Ishikawa (cell line): ENCODE measurements around the gene ARMC2.

Source experiments
- CEBPB ChIP-seq: IDR thresholded peaks from 2 replicates; pipeline ENCODE4 v1.6.1; 2012
- CREB1 ChIP-seq: IDR thresholded peaks from 2 replicates; pipeline ENCODE4 v1.6.1; 2012; ENCODE audit warnings: low read depth
- EGR1 ChIP-seq: IDR thresholded peaks from 2 replicates; pipeline ENCODE4 v1.6.1; 2012
- EP300 ChIP-seq: IDR thresholded peaks from 2 replicates; pipeline ENCODE4 v1.6.1; 2012; ENCODE audit warnings: borderline replicate concordance
- FOXM1 ChIP-seq: IDR thresholded peaks from 2 replicates; pipeline ENCODE4 v1.6.1; 2012; ENCODE audit warnings: low read depth, borderline replicate concordance
- MAX ChIP-seq: IDR thresholded peaks from 2 replicates; pipeline ENCODE4 v1.6.1; 2012
- NFIC ChIP-seq: IDR thresholded peaks from 2 replicates; pipeline ENCODE4 v1.6.1; 2012
- RAD21 ChIP-seq: IDR thresholded peaks from 2 replicates; pipeline ENCODE4 v1.6.1; 2012; ENCODE audit warnings: low read depth
- REST ChIP-seq: IDR thresholded peaks from 2 replicates; pipeline ENCODE4 v1.6.1; 2012; ENCODE audit warnings: low read depth, mild to moderate bottlenecking
- TAF1 ChIP-seq: IDR thresholded peaks from 2 replicates; pipeline ENCODE4 v1.6.1; 2012; ENCODE audit warnings: low read depth, mild to moderate bottlenecking
- TCF12 ChIP-seq: IDR thresholded peaks from 2 replicates; pipeline ENCODE4 v1.6.1; 2012; ENCODE audit warnings: low read depth
- TEAD4 ChIP-seq: IDR thresholded peaks from 2 replicates; pipeline ENCODE4 v1.6.1; 2012
- USF1 ChIP-seq: IDR thresholded peaks from 2 replicates; pipeline ENCODE4 v1.6.1; 2012
- YY1 ChIP-seq: IDR thresholded peaks from 2 replicates; pipeline ENCODE4 v1.6.1; 2012; ENCODE audit warnings: low read depth
- ZBTB7A ChIP-seq: IDR thresholded peaks from 2 replicates; pipeline ENCODE4 v1.6.1; 2012; ENCODE audit warnings: low read depth

The ARMC2 gene

DNA sequence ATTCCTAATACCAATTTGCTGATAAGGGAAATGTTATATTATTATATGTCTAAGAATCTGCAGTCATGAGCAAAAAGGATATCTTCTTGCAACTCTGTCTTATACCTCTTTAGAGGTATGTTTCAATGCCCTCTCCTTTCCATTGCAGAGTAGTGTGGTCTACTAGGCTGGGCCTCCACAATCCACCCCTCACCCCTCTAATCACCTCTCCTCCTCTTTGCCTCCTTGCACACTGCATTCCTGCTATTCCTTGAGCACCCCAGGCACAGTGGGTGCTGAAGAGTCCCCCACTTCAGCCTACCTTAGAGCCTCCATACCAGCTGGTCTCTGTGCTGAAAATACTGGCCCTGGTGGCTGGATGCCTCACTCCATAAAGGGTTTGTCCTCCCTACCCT, 26.9 kb downstream of the ARMC2 start:
- no peak for TF ChIP-seq USF1
- no peak for TF ChIP-seq FOXM1
- TF ChIP-seq CEBPB = no peak
- TF ChIP-seq TAF1 = no peak
- no peak for TF ChIP-seq TCF12
- TF ChIP-seq MAX = no peak
- no peak for TF ChIP-seq REST
- no peak for TF ChIP-seq EGR1
- no peak for TF ChIP-seq RAD21
- TF ChIP-seq ZBTB7A = no peak
- no peak for TF ChIP-seq NFIC
- no peak for TF ChIP-seq CREB1
- TF ChIP-seq EP300 = no peak
- TF ChIP-seq TEAD4 = no peak
- TF ChIP-seq YY1 = no peak

- no peak for TF ChIP-seq RAD21
- TF ChIP-seq REST = no peak
These were observed 29.0 kb downstream of the ARMC2 start for GRCh38 chr6:108877046-108877751.

- TF ChIP-seq FOXM1 (no peak), NFIC (no peak), ZBTB7A (no peak), MAX (no peak), CEBPB (no peak), TEAD4 (no peak), REST (no peak), TCF12 (no peak), USF1 (no peak), RAD21 (no peak), EP300 (no peak), CREB1 (no peak), EGR1 (no peak)
These were observed 30.7 kb downstream of the ARMC2 start for GRCh38 chr6:108878942-108879341.

- TF ChIP-seq TCF12 (no peak), CEBPB (no peak), REST (no peak), FOXM1 (no peak), NFIC (no peak), YY1 (no peak), MAX (no peak), EGR1 (no peak), RAD21 (no peak), USF1 (no peak), TEAD4 (no peak), ZBTB7A (no peak), EP300 (no peak), TAF1 (no peak)
These were observed 35.0 kb downstream of the ARMC2 start for GRCh38 chr6:108883172-108883571.
